Bronchial epithelial cell (primary cell): ENCODE measurements around the gene FHOD3. TPM values are rescaled to one million over a fixed set of nuclear protein-coding genes. Genes with fewer than 3 reads are reported as not detected.

Source experiments
- DNase-seq: peaks from one replicate; pipeline ENCODE4 v3.0.0-alpha.2; 2010; ENCODE audit warnings: low read depth
- FAIRE-seq: peaks from 2 replicates; lab custom pipeline; 2011; peaks lifted over from hg19 to GRCh38; lab: Jason Lieb, UNC
- H3K27me3 ChIP-seq: 2 replicates; pipeline ENCODE4 v1.5.1; 2011; ENCODE audit warnings: low read length; ENCODE audit not compliant: control insufficient read depth, insufficient read depth
- H3K36me3 ChIP-seq: 2 replicates; pipeline ENCODE4 v1.5.1; 2011; ENCODE audit warnings: low read length; ENCODE audit not compliant: control insufficient read depth, insufficient read depth
- H3K4me3 ChIP-seq: 2 replicates; pipeline ENCODE4 v1.5.1; 2011; ENCODE audit warnings: mild to moderate bottlenecking, low read depth, low read length, control low read depth
- total RNA-seq: library from RNA; depleted of rRNA; stranded (reverse); fragments of >200 nt; gene quantifications from 2 replicates; pipeline ENCODE4 v1.2.1, GENCODE V29; 2014
- TF ChIP-seq, protein P1 (sequence below): IDR thresholded peaks from 2 replicates; pipeline ENCODE4 v1.5.1; 2011; ENCODE audit warnings: mild to moderate bottlenecking, moderate library complexity, low read length, control low read depth, inconsistent platforms; ENCODE audit not compliant: insufficient read depth, severe bottlenecking

The FHOD3 gene
- total RNA-seq, 1 donor from 2014 or later = 15.8 TPM

GRCh38 chr18:36388310-36388709 lies 90.8 kb downstream of the FHOD3 start:
- DNase-seq = no peak
- TF ChIP-seq, protein P1, sequence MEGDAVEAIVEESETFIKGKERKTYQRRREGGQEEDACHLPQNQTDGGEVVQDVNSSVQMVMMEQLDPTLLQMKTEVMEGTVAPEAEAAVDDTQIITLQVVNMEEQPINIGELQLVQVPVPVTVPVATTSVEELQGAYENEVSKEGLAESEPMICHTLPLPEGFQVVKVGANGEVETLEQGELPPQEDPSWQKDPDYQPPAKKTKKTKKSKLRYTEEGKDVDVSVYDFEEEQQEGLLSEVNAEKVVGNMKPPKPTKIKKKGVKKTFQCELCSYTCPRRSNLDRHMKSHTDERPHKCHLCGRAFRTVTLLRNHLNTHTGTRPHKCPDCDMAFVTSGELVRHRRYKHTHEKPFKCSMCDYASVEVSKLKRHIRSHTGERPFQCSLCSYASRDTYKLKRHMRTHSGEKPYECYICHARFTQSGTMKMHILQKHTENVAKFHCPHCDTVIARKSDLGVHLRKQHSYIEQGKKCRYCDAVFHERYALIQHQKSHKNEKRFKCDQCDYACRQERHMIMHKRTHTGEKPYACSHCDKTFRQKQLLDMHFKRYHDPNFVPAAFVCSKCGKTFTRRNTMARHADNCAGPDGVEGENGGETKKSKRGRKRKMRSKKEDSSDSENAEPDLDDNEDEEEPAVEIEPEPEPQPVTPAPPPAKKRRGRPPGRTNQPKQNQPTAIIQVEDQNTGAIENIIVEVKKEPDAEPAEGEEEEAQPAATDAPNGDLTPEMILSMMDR = no peak
- no peaks in the 10 kb centered on the region for H3K27me3 ChIP-seq
- no peak overlapping the region for H3K4me3 ChIP-seq
- no peaks in the 10 kb centered on the region for H3K36me3 ChIP-seq
- no peak for FAIRE-seq

DNA sequence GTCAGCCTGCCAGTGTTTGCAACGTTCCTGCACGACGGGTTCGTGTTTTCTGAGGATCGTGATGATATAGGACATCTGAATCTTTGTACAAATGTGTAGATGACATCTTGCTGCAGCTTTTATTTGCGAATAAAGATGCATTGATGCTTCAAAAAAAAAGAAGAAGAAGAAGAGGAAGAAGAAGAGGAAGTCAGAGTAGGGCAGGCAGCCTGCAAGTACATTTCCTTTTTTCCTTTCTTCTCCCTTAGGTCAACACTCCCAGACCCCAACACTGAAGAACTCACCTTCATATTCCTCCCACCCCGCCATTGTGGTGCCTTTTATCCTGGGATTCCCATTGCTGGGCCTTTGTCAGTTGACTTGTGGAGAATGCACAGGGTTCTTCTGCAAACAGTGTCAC lies 91.5 kb downstream of the FHOD3 start:
- FAIRE-seq (no peak), DNase-seq (no peak)
- H3K27me3 ChIP-seq = no peaks in the 10 kb centered on the region
- no peaks in the 10 kb centered on the region for H3K36me3 ChIP-seq
- TF ChIP-seq, protein P1 = no peak
- no peak overlapping the region for H3K4me3 ChIP-seq

DNA sequence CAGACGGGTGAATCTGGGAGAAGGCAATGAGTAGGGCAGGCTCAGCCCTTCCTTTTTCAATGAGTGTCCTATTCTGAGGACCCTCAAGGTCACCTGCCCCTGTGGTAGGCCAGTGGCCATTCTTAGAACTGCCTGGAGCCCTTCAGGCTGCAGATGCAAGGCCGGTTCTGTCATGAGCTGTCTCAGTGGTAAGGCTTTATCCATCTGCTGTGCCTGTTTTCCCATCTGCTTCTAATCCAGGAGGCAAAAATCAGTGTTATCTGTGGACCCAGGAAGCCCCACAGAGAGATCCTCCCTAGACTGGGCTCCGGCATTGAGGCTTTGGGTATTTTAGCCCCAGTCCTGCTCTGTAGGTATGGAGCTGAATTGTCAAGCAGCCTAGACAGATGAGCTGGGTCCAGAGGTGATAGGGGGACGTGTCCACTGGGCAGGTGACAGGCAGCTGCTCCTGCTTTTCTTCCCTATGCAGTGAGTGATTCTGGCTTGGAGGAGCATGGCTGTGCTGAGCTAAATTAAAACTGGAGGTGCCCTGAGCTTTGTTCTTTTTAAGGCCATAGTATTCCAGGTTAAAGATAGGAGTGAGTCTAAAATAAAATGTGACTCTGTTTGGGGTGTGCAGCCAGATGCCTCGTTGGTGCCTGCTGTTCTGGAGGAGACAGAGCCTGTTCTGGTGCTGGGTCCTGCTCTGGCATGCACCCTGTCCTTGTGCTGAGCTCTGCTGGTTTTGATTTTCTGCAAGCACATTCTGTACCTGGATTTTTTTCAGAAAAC lies 92.5 kb downstream of the FHOD3 start:
- Histone ChIP-seq H3K27me3 (no peaks in the 10 kb centered on the region), H3K4me3 (no peak overlapping the region), H3K36me3 (no peaks in the 10 kb centered on the region)
- FAIRE-seq (no peak), DNase-seq (no peak)
- TF ChIP-seq, protein P1 = no peak

DNA sequence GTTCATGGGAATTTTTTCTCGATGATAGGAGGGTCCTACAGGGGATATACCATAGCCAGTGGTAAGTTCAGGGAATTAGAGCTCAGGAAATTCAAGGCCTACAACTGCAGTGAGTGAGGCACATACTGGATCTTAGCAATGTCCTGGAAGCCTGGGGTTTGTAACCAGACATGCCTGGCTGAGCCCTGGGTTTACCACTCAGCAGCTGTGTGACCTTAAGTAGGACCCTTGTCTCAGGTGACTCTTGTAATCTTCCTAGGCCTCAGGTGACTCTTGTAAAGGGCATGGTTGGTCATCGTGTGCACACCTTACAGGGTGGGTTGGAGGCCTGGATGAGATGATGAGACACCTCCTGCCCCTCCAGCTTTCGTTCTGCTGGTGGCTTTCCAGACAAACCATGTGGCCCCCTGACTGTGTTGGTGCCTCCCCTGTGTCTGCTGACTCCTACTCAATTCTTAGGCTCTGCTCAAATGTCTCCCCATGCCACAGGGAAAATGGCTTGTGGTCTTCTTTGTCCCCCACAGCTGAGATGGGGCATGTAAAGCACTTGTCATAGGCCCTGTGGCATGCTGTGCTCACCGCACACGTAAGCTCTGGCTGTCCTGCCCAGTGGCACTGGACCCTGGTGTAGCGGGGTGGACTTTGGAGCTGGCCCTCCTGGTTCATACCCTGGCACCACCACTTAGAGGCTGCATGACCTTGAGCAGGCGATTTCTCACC lies 94.1 kb downstream of the FHOD3 start:
- Histone ChIP-seq H3K4me3 (no peak overlapping the region), H3K36me3 (no peaks in the 10 kb centered on the region), H3K27me3 (no peaks in the 10 kb centered on the region)
- TF ChIP-seq, protein P1 = no peak
- DNase-seq (no peak), FAIRE-seq (peak; percentile 97)

DNA sequence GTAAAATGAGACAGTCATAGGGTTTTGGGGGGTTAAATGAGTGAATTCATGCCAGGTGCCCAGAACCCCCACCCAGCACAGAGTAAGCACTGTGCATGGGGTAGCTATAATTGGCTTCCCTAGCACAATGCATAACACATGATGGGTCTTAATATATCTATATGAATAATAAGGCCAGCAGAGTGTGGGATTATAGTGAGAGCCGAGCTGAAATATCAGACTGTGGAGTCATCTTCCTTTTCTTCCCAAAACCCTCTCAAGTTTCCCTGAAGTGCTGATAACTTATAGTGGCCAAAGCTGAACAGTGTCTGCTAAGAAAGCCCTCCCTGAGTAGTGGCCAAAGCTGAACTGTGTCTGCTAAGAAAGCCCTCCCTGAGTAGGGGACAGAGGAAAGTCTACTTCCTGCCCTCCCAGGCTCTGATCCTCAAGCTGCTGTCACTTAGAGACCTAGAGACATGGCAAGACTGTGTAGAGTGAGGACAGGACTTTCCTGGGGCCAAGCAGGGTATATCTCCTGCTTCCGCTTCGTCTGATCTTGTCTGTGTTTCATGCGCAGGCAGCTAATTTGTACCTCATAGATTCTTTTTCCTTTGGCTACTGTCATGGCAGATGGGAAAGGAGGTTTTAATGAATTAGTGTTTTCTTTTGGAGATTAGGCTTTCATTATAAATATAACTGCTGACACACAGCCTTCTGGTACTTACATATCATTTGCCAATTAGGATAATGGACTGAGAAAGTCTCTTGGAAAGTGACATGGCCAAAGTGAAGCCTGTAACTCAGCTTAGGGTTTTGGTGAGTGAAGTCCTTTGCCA lies 94.9 kb downstream of the FHOD3 start:
- FAIRE-seq (peak; percentile 70), DNase-seq (no peak)
- H3K27me3 ChIP-seq = no peaks in the 10 kb centered on the region
- H3K4me3 ChIP-seq = no peak overlapping the region
- H3K36me3 ChIP-seq = no peaks in the 10 kb centered on the region
- TF ChIP-seq, protein P1 = no peak
